NCI-H1417 (cell line): ENCODE data around the gene FGFR3.
"Not testable (repeated sequence)": the region's sequence is repeated elsewhere in the genome, so short reads cannot be mapped to it uniquely, and the experiment has no call there.

Source experiments
- DNase-seq, 3 experiments: peaks; one replicate each; lab custom pipeline; 2025; lab: John Stamatoyannopoulos, UW

The FGFR3 gene

GRCh38 chr4:1819284-1819683, 26.2 kb downstream of the FGFR3 start:
- DNase-seq, result no peak

DNA sequence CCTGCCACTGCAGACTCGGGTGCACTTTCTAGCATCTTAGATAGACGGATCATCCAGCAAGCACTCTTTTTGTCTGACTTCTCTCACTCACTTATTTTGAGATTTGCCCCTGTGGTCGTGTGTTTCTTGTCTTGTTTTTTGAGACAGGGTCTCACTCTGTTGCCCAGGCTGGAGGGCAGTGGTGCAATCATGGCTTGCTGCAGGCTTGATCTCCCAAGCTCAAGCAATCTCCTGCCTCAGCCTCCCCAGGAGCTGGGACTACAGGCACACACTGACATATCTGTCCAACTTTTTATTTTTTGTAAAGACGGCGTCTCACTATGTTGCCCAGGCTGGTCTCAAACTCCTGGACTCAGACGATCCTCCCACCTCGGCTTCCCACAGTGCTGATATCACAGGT, 26.7 kb downstream of the FGFR3 start:
- DNase-seq, result no peak

DNA sequence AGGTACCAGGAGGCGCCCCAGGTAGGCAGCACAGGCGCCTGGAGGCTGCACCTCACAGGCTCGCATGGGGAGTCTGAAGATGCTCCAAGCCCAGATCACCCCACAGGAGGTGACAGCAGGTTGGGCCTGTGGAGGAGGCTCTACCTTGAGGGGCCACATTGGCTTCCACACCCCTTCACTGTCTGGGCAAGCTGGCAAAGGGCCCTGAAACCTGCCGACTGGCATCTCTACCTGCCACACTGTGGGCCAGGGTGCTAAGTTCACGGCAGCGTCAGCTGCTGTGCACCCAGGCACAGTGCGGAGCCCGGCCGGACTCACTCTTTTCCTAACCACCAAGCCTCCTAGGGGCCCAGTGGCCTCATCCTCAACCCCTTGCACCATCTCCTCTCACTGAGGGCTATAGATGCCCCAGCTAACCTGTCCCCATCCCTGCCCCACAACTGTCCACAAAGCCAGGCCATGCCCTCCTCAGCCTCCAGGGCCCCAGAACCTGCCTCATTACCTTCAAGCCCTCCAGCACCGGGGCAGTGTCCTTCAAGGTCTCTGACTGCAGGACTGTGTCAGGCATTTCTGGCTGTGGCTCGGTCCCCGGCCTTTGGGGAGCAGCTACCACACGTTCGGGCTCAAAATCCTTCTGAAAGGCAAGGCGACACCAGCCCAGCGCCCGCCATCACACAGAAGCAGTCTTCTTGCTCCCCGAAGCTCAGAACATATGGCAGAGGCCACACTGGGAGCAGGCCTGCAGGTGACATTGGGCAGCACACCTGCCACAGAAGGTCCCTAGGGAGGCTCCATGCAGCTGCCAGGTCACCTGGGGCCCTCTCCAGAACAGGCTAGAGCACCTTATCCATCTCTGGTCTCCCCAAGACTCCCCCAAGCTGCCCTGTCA, 28.8 kb downstream of the FGFR3 start:
- no peak for DNase-seq

- no peak for DNase-seq
These were observed 29.8 kb downstream of the FGFR3 start for GRCh38 chr4:1822568-1823544.

GRCh38 chr4:1823545-1823932, 30.4 kb downstream of the FGFR3 start:
- no peak for DNase-seq

- DNase-seq, result no peak
These were observed 31.7 kb downstream of the FGFR3 start for GRCh38 chr4:1824746-1825145.

DNA sequence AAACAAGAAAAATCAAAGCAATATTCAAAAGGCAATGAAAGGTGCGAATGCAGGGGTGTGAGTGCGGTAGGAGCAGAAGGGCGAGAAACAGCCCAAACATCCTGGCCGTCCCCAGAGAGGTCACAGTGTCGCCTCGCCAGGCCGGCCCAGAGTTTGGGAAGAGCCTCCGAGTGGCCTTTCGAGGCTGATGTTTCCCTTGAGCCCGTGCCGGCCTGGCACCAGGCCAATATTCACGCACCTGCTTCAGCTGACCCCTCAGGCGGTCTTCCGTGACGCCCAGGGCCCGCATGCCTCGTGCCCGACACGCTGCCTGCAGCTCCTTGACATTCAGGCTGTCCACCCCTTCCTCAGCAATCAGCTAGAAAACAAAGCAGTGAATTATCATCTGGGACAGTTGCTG, 32.2 kb downstream of the FGFR3 start:
- DNase-seq, result peak in 1 of 3 experiments; percentile 39

DNA sequence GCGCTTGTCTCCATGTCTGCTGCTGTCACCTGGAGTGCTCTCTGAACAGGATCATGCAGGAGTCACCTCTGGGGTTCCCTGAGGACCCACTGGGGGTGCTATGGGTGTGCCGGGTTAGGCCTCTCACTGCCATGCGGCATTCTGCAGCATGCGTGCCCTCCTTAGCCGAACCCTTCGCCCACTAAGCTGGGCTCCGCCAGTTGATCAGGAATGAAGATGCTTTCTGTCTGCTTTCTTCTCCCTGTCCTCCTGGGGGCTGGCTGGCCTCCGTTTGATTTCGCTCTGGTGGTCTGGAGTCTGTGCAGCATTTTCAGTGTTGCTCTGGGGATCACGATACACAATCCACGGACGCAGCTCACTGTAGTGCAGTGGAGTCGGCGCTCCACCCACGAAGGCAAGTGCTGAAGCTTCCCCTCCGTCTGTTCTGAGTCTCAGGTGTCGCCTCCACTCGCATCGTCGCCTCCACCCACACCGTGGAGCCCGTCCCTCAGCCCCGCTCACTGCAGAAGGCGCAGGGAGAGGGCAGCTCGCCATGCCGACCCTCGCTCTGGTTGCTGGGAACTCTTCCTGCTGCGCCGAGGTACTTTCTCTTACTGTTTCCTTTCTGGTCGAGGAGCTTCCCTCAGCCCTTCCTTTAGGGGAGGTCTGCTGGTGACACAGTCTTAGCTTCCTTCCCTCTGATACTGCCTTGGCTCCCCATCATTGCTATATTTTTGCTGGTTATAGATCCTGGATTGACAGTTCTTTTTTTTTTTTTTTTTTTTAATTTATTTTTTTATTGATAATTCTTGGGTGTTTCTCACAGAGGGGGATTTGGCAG, 33.6 kb downstream of the FGFR3 start:
- no peak for DNase-seq

DNA sequence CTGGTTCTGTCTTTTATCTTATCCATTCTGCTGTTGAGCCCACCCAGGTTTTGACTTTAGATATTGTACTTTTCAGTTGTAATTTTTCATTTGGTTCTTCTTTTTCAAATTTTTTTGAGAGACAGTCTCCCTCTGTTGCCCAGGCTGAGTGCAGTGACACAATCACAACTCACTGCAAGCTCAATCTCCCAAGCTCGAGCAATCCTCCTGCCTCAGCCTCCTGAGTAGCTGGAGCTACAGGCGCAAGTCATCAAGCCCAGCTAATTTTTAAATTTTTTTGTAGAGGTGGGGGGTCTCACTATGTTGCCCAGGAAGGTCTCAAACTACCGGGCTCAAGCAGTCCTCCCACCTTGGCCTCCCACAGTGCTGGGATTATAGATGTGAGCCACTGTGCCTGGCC, 37.1 kb downstream of the FGFR3 start:
- no peak for DNase-seq

DNA sequence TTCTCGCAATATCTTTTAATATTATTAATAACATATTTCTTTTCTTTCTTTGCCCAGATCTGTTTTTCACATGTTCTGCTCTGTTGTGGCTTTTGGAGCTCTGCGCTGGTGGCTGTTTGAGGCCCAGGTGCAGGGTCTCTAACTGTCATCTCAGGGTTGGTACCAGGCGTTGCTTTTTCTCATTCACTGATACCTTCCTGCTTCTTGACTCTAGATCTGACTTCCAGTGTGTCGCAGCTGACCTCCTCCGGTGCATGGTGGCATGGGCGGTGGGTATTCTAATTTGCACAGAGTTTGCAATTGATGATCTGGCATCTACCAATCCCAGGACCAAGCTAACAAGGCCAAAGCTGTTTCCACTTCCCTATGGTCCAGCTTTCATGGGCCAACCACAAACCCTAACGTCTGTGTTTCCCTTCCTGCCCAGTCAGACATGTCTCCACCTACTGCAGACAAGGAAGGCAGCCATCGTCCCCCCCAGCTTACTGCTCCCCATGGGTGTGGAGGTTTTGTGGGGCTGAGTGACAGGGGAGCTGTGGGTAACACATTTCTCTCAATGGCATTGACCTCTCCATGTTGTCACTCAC, 37.6 kb downstream of the FGFR3 start:
- no peak for DNase-seq

DNA sequence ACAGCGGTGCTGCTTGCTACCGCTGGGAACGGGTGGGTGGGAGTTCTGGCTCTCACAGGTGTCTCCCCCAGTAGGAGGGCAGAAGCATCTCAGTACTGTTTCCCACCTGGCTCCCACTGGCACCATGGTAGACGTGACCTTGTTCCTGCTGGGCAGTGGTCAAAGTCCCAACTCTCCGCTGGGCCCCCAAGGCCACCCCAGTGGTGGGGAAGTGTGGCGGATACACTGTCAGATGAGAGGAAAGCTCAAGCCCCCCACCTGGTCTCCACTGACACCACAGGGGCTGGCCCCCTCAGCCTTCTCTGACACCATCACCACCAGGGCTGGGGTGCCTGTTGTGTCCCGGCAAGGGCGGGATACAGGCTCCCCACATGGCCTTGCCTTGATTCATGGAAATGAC, 38.2 kb downstream of the FGFR3 start:
- DNase-seq, result no peak

DNA sequence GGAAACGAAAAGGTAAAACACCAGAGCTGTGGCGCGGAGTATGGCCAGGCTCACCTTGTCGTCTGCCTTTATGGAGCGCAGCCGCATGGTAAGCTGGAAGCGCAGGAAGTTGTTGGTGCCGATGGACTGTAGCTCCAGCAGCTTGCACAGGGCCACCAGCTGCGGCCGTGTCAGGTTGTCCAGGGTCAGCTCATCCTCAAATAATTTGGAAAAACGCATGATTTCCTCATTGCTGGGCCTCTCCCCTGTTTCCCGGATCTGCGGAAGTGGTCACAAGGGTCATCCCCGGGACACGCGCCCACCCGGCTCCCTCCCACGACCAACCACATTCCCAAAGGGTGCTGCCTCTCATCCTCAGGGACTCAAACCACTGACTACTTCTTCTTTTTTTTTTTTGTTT, 39.6 kb downstream of the FGFR3 start:
- DNase-seq, result no peak

DNA sequence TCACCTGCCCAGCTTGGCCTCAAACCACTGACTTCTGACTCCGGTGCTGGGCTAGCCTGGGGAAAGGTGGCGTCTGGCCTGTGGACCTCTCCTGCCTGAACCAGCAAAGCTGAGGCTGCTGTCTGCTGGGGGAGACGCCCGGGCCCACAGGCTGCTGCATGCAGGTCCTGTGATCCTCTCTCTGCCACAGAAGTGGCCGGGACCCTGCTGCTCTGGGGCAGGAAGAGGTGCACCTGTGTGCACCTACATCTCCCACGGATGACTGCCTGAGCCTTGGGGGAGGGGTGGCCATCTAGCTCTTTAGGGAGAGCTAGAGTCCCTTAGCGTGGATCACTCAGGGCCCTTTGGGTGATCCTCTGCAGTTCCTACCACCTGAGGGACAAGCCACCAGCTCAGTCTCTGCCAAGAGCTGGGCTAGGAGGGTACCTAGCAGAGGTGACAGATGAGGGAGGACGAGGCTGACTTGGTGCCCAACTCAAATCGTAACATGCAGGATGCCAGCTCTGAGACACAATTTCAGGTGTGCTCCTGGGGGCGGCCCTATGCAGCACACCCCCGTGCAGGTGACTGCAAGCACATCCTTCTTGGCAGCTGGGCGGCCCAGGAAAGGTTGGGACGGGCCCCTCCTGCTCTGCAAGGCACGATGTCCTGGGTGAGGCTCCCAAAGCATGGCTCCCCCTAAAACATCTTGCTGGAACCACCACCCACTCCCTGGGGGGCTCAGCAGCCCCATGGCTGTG, 40.4 kb downstream of the FGFR3 start:
- DNase-seq, result no peak

DNA sequence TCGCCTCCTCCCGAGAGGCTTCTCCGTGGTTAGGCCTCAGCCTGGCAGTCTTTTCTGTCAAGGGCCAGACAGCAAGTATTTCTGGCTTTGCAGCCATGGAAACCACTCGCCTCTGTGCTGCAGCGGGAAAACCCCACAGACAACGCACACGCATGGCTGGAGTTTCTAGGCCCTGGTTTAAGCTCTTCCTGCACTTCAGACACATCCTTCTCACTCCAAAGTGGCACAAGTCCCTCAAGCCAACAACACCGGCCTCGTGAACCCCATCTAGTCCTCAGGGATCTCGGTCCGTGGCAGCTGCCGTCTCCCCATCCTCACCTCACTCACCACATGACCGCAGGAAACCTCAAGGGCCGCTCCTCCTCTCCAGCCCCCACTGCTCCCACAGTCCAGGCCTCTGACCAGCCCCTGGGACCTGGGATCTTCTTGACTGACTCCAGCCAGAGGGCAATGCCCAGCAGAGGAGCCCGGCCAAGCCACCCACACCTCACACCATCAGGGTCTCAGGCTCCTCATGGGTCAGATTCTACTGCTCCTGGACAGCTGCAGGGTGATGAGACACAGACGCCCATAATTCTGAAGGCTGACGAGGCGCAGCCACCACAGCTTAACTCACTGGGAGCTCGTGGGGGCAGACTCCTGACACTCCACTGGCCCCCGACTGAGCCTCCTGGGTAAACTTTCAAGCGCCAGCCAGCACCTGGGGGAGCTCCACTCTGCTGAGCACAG, 41.1 kb downstream of the FGFR3 start:
- peak in 1 of 3 experiments; percentile 61 for DNase-seq

DNA sequence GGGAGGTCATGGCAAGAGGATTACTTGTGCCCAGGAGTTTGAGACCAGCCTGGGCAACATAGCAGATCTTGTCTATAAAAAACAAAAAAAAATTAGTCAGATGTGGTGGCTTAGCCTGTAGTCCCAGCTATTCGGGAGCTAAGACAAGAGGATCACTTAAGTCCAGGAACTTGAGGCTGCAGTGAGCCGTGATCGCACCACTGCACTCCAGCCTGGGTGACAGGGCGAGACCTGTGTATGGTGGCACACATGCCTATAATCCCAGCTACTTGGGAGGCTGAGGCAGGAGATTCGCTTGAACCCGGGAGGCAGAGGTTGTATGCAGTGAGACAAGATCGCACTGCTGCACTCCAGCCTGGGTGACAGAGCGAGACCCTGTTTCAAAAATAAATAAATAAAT, 42.7 kb downstream of the FGFR3 start:
- DNase-seq, result not testable (repeated sequence)

- DNase-seq, result no peak
These were observed 43.6 kb downstream of the FGFR3 start for GRCh38 chr4:1836650-1837049.

GRCh38 chr4:1837069-1837468, 44.0 kb downstream of the FGFR3 start:
- DNase-seq, result no peak

DNA sequence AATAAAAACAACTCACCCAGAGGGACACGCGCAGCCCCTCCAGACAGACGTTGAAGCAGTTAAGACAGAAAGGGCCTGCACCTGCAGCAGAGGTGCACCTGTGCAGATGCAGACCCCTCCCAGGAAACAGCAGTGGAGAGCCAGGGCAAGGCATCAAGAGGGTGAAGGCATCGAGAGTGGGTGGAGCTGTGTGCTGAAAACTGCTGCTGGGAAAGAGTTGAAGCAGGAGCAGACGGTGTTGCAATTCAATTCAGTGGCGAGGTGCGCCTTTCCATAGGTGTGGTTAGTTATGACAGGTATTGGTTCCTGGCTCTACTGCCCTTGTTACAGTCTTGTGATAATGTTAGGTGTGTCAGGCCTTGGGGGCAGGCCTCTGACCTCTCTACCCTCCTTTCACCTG, 46.2 kb downstream of the FGFR3 start:
- no peak for DNase-seq

GRCh38 chr4:1841201-1841886, 48.3 kb downstream of the FGFR3 start:
- no peak for DNase-seq

- no peak for DNase-seq
These were observed 48.8 kb downstream of the FGFR3 start for GRCh38 chr4:1841887-1842210.
